ENCODE results near the gene FAM118B.

FAM118B gene

GRCh38 chr11:126219547-126219946 lies 8.0 kb downstream of the FAM118B start:
- TF ChIP-seq, protein P1, sequence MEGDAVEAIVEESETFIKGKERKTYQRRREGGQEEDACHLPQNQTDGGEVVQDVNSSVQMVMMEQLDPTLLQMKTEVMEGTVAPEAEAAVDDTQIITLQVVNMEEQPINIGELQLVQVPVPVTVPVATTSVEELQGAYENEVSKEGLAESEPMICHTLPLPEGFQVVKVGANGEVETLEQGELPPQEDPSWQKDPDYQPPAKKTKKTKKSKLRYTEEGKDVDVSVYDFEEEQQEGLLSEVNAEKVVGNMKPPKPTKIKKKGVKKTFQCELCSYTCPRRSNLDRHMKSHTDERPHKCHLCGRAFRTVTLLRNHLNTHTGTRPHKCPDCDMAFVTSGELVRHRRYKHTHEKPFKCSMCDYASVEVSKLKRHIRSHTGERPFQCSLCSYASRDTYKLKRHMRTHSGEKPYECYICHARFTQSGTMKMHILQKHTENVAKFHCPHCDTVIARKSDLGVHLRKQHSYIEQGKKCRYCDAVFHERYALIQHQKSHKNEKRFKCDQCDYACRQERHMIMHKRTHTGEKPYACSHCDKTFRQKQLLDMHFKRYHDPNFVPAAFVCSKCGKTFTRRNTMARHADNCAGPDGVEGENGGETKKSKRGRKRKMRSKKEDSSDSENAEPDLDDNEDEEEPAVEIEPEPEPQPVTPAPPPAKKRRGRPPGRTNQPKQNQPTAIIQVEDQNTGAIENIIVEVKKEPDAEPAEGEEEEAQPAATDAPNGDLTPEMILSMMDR (IDR thresholded peaks at IDR 0.05; ENCODE audit: low read depth, low read length) = no peak
- H3K4me3 ChIP-seq (ENCODE audit: low read depth, low read length) = no peak overlapping the region

GRCh38 chr11:126224647-126225294 lies 13.2 kb downstream of the FAM118B start:
- TF ChIP-seq, protein P1 (IDR thresholded peaks at IDR 0.05; ENCODE audit: low read depth, low read length) = no peak
- no peak overlapping the region for H3K4me3 ChIP-seq (ENCODE audit: low read depth, low read length)

GRCh38 chr11:126225295-126225665 lies 13.7 kb downstream of the FAM118B start:
- TF ChIP-seq, protein P1 (IDR thresholded peaks at IDR 0.05; ENCODE audit: low read depth, low read length) = no peak
- no peak overlapping the region for H3K4me3 ChIP-seq (ENCODE audit: low read depth, low read length)

- no peak overlapping the region for H3K4me3 ChIP-seq (ENCODE audit: low read depth, low read length)
- TF ChIP-seq, protein P1 (IDR thresholded peaks at IDR 0.05; ENCODE audit: low read depth, low read length) = no peak
These were observed 14.9 kb downstream of the FAM118B start for GRCh38 chr11:126226334-126227084.

GRCh38 chr11:126229858-126230540 lies 18.4 kb downstream of the FAM118B start:
- TF ChIP-seq, protein P1 (IDR thresholded peaks at IDR 0.05; ENCODE audit: low read depth, low read length) = no peak
- H3K4me3 ChIP-seq (ENCODE audit: low read depth, low read length) = no peak overlapping the region

DNA sequence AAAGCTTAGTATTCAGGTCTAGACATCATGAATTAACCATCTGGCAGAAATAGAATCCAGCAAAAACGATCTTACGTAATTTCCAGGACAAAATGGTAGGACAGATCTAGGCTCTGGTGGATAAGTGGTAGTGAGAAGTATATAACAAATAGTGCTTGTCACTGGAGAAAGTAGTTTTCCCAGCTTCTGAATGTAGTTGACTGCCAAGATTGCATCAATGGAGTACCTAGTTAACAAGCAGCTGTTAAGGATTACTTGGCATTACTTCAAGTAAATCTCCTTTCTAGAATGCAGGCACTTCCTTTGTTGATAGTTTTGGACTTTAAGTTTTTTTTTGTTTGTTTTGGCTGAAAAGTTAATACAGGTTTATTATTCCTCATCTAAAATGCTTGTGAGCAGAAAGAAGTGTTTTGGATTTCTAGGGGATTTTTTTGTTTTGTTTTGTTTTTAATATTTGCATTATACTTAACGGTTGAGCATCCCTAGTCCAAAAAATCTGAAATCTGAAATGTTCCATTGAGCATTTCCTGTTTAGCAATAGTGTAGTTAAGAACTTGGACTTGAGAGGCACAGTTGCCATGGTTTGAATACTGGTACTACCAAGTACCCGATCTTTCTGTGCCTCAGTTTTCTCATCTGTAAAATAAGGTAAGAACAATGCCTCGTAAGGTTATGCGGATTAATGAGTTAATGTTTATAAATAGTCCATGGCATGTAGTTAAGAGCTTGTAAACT lies 20.3 kb downstream of the FAM118B start:
- TF ChIP-seq, protein P1 (IDR thresholded peaks at IDR 0.05; ENCODE audit: low read depth, low read length) = no peak
- no peak overlapping the region for H3K4me3 ChIP-seq (ENCODE audit: low read depth, low read length)
